Kidney glomerular epithelial cell (primary cell): ENCODE data around the gene METTL1.

Source experiments
- DNase-seq: peaks from one replicate; lab custom pipeline; 2025; lab: John Stamatoyannopoulos, UW

The METTL1 gene

DNA sequence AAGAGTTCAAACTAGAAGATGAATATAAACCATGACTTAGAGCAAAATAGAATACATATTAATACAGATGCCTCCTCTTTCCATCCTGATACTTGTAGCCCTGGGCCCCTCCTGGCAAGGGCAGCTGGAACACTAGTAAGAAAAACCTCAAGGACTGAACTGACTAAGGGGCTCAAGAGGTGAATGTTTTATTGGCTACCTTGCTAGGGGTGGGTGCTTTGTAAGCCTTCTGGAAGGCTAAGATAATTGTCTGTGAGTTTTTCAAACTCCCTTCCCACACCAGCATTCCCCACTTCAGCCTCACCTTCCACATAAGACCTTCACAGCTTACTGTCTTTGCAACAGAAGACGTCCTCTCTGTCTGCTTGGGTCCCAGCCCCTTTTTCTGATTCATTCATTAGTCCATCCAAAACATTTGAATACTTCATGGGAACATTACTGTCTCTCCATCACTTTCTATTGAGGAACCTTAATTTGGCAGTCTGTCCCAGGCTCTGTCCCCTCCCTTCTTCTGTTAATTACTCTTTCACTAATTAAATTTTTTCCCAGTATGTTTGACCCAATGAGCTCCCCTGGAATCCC lies 18.1 kb downstream of the METTL1 start:
- DNase-seq: no peak

DNA sequence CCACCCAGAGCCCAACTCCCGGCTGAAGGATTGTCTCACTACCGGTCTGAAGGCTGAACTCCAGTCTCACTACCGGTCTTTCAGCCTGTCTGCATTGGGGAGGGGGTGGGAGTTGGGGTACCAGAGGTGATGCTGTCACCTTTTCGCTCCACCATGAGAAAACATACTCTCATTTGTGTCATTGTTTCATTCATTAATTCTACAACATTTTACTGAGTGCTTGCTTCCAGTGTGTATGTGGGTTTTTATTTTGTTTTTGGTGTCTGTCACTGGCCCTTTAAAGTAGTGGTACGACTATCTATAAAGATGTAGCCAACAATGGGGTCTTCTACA lies 19.3 kb downstream of the METTL1 start:
- DNase-seq: no peak

DNA sequence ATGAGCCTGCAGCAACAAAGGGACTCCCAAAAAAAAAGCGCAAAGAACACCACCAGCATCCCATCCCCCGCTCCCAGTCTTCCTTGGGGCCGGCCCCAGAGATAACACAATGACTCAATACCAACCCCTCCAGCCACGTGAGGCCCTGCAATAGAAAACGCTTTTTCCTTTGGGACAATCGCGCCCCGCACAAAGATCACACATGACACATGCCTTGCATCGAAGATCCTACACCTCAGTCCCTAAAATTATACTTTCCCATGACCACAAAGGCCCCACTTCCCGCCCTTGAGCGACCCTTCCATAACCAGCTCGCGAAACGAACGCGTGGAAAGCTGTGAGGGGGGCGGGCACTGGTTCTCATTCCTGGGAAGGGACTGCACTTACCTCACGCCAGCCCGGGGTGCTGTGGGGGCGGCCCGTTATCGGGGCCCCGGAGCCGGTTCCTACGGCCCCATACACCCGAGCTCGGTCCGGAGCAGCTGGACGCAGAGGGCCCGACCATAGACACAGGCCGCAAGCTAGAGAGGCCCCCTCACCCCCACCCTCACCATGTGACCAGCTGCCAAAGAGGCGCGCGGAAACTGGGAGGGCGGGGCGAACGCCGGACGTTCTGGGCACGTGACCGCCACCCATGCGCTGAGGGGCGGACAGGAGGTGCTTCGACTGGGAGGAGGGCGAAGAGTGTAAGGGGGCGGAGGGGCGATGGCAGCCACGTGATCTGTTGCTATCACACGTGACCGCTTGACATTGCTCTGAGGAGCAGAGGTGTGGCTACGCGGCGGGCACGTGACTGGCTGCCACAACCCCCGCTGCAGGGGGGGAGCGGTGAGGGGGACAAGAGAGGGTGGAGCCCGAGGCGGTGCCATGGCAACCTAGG lies 19.9 kb downstream of the METTL1 start, which contains the start of gene CDK4:
CDK4 (minus strand) TSS at position 523 of the 880 bp plus-strand sequence. CDS start 593 bp downstream, outside the sequence.
- DNase-seq: peak; percentile 98

DNA sequence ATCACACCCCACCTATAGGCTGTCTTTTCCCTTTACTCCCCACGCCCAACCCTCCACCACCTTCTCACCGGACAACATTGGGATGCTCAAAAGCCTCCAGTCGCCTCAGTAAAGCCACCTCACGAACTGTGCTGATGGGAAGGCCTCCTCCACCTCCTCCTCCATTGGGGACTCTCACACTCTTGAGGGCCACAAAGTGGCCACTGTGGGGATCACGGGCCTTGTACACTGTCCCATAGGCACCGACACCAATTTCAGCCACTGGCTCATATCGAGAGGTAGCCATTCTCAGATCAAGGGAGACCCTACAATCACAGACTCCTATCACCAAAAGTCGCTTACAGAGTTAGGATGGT lies 20.5 kb downstream of the METTL1 start:
- DNase-seq: no peak

DNA sequence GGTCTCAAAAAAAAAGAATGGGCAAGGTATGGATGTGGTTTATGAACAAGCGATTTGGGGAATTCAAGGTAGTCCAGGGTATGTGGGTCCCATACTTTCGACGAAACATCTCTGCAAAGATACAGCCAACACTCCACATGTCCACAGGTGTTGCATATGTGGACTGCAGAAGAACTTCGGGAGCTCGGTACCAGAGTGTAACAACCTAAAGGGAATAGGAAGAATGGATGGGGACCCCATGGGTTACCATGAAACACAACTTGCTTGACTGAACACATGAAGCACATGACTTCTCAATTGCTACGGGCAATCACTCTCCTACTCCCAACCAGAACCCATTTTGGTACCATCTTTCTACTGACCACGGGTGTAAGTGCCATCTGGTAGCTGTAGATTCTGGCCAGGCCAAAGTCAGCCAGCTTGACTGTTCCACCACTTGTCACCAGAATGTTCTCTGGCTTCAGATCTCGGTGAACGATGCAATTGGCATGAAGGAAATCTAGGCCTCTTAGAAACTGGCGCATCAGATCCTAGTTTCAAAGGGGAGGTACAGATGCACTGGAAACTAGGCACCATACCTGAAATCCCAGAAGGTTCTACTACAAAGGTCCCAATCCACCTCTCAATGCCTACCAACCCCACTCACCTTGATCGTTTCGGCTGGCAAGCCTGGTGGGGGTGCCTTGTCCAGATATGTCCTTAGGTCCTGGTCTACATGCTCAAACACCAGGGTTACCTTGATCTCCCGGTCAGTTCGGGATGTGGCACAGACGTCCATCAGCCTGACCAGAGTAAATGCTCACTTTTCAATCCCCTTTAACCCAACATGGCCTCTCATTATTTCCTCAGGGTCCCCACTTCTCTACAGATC lies 21.1 kb downstream of the METTL1 start:
- DNase-seq: no peak

DNA sequence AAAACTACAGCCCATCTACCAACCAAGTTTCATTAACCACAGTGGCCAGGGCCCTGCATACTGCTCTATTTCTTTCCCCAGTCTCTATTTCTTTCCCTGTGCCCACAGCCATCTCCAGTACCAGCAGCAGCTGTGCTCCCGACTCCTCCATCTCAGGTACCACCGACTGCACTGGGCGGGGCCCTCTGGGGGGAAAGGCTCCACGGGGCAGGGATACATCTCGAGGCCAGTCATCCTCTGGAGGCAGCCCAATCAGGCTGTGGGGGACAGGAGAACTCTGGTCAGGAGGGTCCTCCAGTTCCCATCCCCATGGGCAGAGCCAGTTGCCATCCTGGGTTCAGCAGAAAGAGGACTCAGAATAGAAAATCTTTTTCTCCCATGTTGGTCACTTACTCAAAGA lies 22.8 kb downstream of the METTL1 start:
- no peak for DNase-seq

DNA sequence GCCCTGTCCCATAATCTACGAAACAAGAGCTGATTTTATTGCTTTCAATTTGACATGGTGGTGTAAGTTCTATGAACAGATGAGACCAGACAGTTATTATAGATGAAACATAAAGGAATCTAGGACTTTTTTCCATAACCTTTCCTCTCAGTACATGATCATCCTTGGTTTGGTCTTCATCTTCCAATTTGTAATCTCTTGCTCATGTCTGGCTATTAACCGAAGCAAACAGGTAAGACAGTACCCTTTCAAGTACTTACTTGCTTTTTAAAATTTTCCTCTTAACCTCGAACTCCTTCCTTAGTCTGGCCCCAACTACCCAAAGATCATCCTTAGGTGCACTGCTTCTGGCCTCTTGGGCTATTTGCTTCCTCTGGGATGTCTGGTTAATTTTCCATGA lies 25.9 kb downstream of the METTL1 start:
- DNase-seq: no peak

DNA sequence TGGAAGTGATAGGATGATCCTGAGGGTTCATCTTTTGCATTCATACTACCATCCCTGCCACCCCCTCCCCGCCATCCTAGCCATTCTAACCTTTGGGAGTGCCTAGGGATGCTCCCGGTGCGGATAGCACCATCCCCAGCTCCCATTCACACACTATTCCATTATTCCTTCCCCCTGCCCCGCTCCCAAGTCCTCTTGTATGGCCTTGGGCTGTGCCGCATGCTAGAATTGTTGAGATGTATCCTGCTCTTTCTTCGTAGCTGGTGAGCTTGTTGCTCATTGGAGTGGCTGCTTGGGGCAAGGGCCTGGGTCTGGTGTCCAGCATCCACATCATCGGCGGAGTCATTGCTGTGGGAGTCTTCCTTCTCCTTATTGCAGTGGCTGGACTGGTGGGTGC lies 26.4 kb downstream of the METTL1 start:
- DNase-seq: no peak

DNA sequence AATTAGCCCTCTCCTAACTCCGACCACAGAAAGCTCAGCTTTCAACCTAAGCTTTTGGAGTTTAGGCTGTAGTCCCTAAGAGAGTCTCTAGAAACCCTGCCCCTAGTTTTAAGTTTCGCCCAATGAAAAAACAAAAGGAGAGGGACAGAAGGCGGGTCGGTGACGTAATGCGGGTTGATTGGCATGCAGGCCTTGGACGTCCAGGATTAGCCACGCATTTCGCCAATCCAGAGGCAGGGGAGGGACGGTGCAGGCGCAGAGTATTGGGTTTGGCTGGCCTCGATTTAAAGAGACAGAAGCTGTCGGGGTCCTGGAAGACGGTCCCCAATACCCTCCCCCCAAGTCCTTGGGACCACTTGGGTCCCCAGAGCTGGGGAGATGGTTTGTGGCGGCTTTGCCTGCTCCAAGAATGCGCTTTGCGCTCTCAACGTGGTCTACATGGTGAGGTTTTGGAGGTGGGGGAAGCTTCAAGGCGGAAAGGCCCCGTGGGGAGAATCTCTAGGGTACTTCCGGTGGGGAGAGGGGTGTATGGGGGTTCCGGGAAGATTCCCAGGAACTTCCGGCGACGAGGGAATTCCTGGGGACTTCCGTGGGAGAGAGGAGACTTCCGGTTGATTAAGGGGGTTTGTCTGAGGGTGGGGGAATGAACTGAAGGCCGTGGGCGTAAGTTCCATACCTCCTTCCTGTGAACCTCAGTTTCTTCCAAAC lies 27.0 kb downstream of the METTL1 start, which contains the start of gene TSPAN31:
TSPAN31 (plus strand) TSS at position 263 of the 708 bp plus-strand sequence; CDS start at position 379, 116 bp downstream.
- peak; percentile 97 for DNase-seq

DNA sequence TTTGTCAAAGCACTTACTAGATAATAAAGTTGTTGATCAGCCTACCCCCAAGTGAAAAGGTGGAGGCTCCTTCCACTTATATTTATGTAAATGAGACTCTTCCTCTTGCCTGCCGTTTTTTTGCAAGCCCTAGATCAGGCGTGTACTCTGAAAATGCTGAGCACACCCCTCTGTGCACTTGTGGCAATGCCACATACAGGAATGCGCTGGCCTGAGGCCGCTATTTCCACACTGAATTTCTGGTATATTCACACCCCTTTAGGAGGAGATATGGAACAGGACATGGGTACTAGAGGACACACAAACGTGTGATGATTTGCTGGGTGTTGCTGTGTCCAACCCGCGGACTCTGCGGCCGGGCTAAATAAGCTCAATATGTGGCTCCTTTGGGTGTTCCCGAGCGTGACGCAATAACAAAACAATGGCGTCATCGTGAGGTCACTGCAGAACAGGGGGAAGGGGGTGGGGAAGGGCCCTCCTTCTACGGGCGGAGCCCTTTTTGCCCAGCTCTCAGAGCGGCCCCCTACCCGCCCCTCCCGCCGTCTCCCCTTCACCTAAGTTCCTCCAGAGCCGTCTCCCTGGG lies 27.6 kb downstream of the METTL1 start:
- peak; percentile 91 for DNase-seq

DNA sequence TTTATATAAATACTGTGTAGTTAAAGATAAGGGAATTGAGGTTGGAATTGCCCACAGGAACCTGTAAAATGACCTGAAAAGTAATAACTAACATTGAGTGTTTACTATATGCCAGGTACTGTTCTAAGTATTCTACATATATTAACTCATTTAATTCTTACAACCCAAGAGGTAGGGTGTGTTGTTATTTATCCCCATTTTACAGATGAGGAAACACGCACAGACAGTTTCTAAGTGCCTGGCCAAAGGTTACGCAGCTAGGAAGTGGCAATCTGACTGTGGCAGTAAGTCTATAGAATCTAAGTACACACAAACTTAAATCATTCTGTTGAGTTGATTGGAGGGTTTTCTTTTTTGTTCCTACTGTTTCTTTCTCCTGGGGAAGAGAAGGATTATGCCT lies 28.1 kb downstream of the METTL1 start:
- DNase-seq: no peak

DNA sequence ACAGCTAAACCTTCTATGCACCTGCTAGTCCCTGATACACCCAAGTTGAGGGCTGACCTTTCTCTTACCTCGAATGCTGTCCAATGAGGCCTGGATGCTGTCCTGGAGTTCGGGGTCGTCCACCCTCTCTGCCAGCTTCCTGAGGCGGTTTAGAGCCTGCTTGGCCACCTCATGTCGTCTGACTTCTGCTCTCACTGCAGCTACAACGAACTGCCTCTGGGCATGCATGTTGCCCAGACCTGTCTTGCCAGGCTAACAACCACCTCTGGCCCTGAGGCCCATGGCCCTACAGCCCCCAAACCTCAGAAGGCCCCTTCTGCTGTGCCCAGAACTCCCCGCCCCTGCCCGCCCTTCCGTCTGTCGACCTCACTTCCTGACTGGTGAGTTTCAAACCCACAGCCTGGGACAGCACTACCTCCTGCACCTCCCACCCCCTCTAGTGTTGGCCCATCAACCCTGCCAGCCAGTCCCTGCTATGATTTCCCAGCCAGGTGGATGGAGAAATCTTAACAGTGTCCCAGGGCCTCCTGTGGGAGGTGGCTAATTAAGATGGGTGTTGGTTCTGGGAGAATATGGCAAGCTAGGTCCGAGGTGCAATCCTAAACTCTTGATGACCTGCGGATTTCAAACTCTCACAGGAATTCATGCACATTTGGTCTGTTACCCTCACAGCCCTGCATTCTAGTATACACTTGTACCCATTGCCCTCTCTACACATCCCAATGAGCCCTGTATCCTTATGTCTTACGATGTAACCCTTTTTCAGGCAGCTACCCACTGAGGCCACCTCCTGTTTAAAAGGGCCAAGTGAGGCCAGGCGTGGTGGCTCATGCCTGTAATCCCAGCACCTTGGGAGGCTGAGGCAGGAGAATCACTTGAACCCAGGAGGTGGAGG lies 29.8 kb downstream of the METTL1 start:
- DNase-seq: no peak

DNA sequence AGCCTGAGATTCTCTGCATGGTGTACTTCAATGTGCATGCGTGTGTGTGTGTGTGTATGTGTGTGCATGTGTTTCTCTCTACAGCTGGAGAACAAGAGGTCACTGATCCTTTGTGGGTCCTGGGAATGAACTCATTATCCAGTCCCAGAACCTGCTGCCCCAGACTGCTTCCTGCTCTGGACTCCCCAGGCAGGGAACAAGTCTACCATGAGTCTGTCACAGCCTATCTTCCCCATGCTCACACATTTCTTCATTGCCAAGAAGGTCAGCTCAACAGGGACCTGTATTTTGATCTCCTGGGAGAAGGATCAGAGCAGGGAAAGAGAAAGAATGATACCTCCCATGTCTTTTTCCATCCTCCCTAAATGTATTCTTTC lies 30.5 kb downstream of the METTL1 start:
- DNase-seq: no peak

DNA sequence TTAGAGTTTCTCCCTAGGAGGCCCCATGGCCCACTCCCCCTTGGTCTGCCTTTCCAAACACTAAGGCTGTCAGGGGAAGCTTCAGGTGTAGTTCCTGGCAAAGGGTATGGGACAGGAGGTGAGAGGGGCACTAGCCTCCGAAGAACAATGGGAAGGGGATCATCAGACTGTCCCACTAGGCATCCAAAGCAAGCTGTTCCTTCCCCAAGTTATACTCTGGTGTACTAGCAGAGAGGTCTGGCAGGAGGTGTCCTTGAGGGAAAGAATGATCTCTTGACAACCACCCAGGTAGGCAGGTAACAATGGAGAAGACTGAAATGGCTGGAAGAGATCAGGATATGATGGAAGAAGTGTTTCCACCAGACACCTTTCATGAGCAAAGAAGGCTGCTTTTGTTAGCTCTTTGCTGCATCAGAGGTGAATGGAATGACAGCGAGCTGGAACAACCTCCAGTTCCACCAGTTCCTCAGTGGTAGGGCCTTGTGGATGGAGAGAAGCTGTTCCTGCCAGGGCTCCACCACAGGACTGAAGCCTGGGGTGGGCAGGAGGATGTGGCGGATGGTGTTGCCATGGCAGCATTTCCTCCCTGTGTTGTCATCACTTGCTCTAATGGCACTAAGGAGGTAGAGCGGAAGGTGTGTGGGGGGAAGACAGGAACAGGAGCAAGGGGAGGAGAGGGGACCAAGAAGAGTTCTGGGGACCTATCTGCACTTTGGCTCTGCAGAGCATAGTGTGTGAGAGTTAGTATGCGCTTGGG lies 31.1 kb downstream of the METTL1 start:
- DNase-seq: no peak

DNA sequence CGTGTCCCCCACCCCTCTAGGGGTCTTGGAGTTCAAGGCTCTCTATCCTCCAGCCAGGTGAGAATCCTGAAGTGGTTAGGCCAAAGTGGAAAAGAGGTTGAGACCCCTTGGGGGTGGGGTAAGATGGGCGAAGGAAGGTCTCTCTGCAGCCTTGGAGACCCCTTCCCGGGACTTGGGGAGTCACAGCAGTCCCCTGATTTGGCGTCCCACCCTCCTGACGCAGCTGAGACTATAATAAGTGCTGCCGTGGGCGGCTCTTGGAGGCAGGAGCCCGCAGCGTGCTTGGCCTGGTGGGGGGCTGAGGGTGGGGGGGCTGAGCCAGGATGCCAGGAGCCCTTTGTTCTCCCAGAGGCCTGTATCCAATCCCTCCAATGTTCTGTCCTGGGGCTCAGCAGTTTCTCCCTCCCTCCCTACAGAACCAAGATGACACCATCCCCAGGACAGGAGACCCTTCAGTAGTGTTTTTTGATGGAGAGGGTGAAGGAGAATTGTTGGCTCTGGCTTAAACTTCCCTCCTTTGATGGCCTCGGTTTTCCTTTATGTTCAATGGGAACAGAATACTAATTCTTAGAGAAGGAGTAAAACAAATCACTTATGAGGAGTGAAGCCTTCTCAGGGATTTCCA lies 31.9 kb downstream of the METTL1 start:
- no peak for DNase-seq

DNA sequence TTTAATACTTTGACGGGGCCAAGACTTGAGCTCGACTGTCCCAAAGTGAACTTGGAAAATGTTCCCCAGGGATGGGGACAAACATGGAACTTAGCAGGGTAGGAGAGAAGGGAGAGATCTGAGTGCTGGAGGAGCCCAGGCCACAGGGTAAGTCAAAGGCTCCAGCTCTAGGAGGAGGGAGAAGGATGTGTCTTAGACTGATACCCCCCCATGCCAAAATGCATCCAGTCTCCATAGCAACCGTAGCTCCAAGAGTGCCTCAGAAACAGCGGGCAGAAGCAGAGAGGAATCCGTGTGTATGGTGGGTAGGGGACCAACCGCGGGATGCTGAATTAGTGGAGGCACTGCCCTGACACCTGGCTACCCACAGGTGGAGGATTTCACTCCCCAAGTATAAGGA lies 32.5 kb downstream of the METTL1 start:
- DNase-seq: no peak

DNA sequence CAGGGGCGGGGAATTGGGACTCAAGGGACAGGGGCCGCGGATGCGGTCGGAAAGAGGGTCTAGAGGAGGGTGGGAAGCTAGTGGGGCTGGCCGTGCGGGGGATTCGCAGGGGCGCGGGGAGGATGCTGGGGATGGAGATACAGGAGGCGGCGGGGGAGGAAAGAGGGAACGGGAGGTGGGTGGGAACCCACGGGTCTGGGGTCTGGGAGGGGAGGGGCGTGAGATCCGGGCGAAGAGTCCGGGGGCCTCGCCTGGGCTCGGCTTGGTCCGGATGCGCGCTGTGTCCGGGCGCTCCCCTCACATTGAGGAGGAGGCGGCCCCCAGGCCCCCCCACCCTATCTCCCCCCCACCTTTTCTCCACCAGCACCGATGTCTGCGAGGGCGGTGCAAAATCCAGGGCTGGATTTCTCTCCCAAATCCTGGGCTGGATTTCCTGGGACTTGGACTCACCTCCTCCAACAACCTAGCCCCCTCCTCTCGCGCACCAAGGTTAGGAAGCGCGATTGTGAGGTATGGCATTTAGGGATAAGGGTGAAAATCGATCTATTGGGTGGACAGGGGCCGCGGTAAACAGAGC lies 33.2 kb downstream of the METTL1 start, which contains the start of gene AGAP2:
AGAP2 (minus strand) TSS at position 82 of the 577 bp plus-strand sequence. CDS start 496 bp downstream, outside the sequence.
- DNase-seq: no peak

DNA sequence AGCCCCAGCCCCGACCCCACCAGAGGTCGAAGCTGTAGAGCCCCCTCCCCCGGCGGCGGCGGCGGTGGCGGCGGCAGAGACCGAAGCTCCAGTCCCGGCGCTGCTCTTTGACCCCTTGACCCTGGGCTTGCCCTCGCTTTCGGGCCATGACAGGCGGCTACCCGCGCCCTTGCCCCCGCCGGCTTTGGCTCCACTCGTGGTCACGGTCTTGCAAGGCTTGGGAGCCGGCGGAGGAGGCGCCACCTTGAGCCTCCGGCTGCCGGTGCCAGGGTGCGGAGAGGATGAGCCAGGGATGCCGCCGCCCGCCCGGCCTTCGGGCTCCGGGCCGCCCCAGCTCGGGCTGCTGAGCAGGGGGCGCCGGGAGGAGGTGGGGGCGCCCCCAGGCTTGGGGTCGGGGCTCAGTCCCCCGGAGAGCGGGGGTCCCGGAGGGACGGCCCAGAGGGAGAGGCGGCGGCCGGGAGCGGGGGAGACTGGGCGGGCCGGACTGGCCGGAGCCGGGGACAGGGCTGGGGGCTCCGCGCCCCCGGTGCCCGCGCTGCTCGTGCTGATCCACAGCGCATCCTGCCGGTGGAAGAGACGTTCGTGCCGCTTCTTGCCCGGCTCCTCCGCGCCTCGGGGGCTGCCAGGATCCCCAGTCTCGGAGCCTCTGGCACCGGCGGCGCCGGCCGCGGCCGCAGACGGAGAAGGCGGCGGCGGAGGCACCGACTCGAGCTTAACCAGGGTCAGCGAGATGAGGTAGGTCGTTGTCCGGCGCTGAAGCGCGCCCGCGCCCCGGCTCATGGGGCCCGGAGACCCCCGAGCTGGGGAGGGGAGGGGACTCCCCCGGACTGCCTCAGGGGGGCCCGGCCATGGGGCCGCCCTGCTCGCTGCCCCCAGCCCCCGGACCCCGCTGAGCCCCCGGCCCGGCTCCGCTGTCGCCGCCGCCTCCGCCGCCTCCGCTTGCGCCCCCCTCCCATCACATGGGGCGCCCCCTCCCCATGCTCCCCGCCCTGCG lies 34.1 kb downstream of the METTL1 start:
- no peak for DNase-seq
